HG02938 (cell line): ENCODE measurements around the gene STUM.

Experiments
- ATAC-seq: cut with Tn5 transposase; IDR thresholded peaks from one replicate; pipeline ENCODE4 v1.9.1; 2021; ENCODE audit warnings: mild to moderate bottlenecking, moderate library complexity; ENCODE audit not compliant: unreplicated experiment

The STUM gene

DNA sequence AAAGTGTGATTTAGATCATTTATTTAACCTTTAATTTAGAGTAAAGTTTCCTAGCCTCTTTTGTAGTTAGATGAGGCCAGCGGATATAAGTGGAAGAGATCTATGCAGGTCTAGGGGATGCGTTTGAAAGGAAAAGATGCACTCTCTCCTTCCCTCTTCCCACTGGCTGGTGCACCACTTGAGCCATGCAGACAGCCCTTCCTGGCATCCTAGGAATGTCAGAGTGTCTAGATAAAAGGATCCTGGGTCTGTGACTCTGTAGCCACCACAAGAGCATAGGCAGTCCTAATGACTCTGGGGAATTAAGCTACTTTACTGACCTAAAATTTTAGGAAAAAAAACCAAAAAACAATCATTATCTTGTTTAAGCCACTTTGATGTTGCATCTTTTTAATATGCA, 16.0 kb upstream of the STUM start:
- no peak for ATAC-seq

DNA sequence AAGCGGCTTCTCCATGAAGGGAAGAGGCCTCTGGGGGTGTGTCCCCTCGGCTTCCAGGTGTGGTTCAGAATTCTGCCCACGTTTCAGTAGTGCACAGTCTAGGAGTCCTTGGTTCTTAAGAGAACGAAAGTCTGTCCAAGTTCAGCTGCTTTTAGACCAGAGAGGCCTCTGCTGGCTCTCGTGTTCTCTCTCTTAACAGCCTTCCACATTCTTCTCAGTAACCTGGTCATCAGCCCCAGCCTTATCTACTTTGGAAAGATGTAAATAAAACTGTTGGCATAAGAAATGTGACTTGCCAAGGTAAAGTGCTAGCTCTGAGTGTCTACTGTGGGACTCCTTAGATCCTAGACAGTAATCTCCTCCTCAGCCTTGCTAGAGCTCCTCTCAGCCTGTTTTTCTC, 15.3 kb upstream of the STUM start:
- no peak for ATAC-seq

DNA sequence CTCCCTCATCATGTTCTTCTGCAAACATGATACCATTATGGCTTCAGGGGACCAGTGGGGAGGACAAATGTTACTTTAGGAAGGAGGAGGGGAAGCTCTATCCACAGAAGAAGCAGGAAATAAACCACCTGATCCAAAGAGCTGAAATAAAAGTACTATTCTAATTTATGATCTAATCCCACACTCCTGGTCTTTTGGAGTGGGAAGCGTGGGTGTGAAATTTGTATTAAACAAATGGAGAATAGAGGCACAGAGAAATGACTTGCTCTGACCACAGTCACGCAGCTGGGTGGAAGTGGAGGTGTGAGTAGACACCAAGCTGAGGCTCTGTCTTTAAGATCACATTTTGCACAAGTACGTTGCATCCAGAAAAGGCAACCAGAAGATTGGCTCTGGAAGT, 14.5 kb upstream of the STUM start:
- ATAC-seq: no peak

DNA sequence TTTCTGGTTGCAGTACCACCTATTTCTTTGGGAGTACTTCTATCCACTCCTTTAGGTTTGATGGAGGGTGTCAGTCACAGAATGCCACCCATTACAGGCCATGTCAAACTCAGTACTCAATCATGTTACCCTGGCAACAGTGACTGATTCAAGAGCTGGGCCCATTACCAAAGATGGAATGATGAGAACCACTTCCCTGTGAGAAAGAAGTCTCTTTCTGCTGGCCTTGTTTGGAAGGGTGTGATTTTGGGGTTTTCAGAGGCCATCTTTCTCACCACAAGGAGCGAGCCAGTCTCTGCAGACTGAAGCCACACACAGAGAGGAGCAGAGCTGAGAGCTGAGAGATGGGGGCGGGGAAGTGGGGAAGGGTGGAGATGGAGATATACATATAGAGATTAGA, 13.9 kb upstream of the STUM start:
- no peak for ATAC-seq

DNA sequence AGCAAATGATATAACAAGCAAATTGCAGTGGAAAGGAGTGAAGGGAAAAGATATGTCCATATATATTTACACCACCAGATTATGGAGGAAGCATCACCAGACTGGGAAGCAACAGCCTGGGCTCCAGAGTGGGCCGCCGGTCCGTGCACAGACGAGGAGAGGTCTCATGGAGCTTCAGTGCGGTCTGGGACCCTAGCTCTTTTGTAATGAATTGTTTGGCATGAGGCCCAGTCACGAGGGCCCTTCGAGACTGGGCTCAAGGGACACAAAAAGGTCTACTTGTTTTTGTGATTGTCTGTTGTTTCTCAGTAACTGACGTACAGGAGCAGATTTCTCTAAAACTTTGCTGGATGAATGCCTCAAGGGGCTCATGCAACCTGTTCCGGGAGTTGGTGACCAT, 12.9 kb upstream of the STUM start:
- ATAC-seq: no peak

DNA sequence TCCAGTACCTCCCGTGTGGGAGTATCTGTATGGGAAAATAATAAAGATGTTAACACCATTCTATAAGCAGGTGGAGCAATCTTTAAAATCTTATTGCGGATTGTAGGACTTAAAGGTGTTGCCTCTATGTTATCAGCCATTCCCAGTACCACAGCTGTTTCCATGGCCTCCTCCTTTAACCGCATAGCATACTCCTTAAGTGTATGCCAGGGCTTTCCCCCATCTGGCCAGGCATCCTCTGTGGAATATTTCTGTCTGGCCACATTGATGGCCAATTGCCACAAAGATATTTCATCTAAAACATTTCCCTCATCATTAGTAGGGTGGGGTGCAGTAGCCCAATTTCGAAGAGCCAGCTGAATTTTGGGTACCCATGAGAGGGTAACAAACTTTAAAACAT, 7.3 kb upstream of the STUM start:
- no peak for ATAC-seq

DNA sequence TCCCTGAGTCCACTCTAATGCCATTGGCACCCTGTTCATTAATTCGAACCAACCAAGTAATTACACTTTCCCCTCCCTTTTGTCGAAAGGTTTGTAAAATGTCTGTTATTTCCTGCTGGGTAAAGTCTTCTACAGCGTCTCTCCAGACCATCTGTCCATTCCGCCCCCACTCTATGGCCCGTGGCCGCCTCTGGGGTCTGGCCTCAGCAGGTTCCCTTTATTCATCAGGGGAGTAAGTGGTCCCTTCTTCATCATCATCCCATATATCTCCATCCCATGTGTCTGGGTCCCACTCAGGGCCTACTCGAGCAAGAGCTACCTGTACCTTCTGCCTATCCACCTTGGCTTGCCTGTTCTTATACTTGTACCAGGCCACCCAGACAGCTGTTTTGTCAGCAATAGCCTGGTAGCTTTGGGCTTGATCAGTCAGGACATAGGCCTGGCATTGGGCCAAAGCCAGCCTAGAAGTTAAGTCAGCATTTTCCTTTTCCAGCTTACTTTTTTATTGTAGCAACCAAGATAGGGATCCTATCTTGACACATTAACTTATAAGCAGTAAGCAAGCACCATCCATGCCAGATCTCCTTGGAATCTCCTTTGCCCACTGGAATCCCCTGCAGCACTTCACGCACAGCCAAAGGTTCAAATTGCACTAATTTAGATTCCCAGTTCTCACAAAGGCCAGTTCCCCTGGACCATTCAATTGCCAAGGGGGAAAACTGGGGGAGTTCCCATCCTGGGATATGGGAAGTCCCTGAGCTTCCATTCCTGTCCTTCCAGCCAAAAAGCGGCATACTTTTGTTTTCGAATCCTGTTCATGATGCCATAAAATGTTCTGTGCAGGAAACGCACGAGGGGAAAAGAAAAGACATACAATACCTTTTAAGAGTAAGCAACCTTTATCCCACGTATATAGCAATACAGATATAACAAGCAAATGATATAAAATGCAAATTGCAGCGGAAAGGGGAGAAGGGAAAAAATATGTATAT, 6.6 kb upstream of the STUM start:
- ATAC-seq: no peak

DNA sequence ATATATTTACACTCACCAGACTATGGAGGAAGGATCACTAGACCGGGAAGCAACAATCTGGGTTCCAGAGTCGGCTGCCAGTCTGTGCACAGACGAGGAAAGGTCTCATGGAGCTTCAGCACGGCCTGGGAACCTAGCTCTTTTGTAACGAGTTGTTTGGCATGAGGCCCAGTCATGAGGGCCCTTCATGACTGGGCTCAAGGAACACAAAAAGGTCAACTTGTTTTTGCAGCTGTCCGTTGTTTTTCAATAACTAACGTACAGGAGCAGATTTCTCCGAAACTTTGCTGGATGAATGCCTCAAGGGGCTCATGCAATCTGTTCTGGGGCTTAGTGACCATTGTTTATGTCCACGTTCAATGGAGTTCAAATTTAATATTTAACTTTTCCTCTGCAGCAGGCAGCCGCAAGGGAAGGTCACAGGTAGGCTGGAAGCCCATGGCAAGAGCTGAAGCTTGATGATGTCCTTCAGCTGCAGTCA, 5.9 kb upstream of the STUM start:
- no peak for ATAC-seq

DNA sequence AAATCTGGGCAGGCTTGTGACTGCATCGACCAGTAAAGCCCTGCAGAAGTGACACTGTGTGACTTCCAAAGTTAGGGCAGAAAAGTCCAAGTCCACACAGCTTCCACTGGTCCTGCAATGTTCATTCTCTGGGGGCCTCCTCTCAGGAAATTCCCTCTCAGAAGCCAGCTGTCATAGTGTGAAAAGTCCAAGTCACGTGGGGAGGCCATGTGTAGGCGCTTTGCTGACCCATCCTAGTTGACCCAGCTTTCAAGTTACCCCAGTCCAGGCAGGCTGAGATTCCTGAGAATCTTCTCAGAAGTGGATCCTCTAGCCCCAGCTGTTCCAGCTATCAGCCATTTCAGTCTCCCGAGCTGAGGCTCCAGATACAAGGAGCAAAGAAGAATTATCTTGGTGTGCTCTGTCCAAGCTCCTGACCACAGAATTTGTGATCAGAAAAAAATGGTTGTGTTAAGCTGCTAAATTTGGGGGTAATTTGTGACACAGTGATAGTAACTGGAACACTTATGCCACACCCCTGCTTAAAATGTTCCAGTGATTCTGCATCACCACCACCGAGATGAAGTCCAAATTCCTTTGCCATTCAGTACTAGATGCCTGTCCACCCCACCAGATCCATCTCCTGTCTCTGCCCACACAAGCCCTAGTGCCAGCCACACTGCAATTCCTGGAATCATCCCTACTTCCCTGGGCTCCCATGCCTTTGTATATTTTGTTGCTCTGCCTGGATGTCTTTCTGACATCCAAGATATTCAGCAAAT, 2.5 kb upstream of the STUM start:
- no peak for ATAC-seq

DNA sequence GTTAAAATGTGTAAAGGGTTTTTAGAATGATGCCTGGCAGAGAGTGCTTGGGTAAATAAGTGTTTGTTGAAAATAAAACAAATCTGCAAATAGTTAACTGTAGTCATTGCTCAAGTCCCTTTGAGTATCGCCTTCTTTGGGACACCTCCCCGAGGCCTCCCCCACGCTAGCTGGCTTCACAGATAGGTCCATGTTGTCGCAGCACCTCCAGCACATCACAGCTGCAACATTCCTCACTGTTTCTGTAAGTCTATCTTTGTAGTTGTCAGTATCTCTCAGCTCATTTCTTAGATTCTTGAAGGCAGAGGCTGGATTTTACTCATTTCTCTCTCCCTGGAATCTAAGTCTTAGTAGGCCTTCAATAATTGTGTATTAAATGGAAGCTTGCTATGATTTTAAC, 1.6 kb upstream of the STUM start:
- no peak for ATAC-seq

DNA sequence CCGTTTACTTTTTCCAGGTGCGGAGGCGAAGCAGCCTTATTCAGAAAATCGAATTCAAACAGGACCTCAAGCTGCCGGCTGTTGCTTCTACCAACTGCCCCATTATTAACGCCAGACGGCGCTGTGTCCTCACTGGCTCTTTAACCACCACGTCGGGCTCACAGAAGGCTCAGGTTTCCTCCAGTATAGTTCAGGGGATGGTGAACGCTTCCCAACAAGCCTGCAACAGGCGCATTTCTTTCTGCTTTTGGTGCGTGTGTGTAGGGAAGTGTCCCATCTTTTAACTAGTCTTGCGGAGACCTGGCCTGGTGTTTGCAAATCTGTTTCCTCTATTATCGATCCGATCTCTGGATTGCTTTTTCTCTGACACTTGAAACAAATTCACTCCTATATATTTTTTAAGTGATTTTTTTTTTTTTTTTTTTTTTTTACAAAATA, 791 bp upstream of the STUM start:
- peak; percentile 69 for ATAC-seq

DNA sequence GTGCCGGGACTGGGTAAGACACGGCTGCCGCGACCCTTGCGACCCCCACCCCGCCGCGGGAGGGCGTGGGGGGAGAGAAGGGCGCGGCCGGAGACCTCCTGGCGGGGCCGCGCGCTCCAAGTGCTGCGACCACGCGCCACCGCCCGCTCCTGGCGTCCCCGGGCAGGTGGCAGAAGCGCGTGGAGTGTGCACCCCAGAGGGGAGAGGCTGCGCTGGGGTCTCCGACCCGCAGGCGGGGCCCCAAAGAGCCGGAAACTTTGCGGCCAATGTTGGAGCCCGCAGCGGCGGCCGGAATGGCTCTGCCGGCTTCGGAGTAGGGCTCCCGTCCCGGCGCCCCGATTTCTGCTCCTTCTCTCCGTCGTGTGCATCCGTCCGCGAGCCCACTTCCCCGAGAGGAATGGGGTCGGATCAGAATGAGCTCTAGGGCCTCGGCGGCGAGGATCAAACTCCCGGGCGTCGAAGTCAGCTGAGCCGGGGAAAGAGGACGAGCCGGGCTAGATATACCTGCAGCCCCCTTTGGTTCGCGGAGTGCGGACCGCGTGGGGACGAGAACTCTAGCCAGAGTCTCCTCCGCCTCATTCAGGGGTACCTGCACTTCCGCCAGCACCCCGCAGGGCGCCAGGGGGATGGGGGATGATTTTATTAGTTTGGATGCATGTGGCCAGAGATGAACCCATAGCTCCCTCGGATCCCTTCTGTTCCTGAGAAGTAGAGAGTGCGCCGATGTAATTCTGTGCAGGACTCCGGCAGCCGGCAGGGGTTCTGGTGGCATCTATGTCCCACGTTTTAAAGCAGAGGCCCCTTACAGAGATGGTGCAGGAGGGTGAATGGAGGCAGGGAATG, 751 bp downstream of the STUM start:
- no peak for ATAC-seq

DNA sequence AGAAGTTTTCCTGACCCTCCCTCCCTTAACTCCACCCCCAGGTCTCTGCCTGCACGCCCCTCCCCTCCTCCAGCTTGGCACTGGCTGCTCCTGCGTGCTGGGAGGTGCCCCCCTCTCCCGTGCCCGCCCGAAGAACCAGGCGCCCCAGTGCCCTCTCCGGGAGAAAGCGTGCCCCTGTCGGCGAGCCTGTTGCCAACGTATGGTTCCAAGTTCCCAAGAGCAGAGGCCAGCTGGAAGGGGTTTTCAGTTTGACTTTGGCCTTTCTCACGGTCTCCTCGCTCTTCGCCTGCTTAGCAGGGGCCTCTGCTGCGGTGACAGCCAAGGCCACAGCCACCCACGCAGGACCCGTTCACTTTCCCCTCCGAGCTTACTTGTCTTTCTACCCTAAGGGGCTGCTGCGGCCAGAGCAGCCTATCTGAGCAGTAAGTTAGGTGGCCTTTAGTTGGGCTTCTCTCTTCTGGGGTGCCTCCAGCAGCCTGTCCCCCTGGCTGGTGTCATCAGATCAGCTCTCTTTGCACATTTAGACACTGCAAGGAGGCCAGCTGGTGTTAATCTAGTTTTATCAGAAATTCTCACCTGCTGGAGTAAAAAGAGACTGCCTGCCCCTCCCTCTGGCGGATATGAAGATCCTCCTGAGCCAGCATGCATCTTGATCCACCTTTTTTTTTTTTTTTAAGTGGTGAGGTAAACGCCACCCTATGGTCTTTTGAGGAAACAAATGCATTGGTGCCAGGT, 1.5 kb downstream of the STUM start:
- ATAC-seq: no peak

DNA sequence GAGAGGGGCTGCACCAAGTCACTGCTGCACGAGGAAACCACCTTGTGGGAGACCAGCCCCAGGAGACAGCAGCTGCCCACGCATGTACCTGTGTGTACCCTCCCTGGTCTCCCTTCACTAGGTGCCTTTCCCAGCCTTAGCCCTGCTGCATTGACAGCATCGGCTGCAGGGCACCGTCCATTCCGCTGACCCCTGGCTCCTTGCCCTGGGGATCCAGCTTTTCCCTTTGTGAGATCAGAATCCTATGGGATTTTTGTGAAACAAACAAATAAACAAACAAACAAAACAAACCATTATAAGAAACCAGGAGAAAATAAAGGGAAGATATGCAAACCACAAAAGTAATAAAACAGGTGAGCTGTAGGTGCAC, 2.1 kb downstream of the STUM start:
- no peak for ATAC-seq

DNA sequence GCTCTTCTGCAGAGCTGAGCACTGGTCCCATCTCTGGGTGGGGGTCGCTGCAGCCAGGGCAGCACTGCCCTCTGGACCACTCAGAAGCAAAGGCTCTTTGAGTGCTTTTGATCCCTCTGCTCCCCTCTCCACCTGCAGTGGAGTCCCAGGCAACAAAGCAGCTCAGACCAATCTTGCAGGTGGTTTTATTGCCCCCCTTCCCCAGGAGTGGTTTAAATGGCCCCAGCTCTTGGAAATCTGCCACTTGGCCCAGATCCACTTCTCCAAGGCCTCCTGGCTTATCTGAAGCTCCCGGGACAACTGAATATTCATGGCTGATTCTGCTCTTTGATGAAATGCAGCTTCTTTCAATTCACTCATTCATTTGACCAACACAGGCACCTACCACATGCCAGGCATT, 2.7 kb downstream of the STUM start:
- ATAC-seq: no peak

DNA sequence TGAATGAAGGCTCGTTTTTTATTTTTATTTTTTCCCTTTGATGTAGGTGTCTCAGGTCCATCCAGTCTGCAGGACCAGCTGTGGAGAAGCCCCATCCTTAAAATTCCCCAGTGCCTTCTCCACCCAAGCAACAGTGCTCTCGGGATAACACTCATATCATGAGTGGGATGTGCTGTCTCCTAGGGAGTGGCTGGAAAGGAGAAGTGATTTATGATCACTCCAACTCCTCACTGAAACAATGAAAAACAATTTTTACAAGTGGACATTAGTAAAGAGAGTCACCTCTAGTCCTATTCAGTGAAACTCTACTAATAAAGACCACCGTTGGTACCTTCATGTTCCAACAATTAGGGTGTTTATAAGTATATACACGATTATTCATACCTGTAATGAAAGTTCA, 3.5 kb downstream of the STUM start:
- no peak for ATAC-seq

DNA sequence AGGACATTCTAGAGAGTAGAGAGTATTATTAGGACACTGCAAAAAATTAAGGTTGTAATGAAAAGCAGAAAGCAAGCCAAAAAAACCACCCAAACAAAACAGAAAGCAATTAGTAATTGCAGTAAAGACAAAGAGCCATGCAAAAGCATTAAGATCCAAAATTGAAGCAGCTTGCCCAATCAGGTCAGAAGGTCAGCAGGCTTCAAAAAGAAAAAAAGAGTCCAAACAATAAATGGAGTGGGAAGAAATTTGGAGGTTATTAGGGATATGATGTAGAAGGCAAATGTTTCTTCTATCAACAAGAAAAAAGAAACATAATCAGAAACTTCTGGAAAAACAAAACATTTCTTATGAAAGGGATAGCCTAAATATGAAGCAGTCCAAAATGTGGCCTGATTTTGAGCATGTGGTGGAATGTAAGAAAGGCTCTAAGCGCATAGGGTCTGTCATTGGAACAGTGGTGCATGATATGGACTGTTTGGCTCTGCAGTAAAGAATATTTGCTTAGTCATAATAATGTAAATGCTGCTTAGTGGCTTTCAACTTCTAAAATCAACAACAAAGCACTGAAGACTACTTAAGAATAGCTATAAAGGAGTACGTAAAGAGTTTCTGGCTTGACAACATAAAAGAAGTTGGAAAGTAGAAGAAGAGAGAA, 4.8 kb downstream of the STUM start:
- no peak for ATAC-seq

DNA sequence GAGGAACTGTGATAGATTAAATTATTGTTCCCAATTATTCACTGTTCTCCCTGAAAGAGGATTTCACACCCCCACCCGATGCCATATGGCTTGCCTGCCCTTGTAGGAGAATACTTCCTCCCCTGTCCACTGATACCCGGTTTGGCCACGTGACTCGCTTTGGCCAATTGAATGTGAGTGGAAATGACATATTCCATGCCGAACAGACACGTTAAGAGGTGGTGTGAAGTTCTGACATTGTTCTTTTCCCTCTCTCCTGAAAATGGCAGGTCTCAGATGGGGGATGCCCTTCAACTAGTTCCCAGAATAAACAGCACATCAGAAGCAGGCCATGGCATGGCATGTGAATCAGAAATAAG, 5.3 kb downstream of the STUM start:
- no peak for ATAC-seq

DNA sequence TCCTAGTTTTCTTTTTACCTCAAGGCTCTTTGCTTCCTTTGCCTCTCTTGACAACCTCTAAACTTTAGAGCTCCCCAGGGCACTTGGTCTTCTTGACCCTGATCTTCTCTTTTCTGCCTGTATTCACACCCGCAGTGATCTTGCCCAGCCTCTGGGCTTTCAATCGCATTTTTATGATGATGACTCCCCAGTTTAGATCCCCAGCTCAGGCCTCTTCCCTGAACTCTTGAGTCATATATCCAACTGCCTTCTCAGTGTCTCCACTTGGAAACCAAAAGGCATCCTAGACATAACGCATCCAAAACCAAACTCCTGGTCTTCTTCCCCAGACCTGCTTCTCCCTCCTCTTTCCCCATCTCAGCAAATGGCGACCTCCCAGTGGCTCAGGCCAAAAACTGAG, 6.5 kb downstream of the STUM start:
- ATAC-seq: no peak

DNA sequence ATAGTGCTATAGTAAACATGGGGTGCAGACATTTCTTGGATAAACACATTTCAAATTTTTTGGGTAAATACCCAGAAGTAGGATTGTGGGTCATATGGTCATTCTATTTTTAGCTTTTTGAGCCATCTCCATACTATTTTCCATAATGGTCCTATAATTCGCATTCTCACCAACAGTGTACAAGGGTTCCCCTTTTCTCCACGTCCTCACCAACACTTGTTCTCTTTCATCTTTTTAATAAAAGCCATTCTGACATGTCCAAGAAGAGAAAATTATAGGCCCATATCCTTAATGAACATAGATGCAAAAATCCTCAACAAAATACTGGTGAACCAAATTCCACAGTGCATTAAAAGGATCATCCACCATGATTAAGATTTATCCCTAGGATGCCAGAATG, 8.9 kb downstream of the STUM start:
- ATAC-seq: no peak
